Stimulated activated CD8-positive, alpha-beta memory T cell treated with anti-CD3 and anti-CD28 coated beads, Interleukin-7, amount 100 ng/mL, for 24 hours (primary cell): ENCODE results near the gene CCDC127.

ENCODE experiments used
- DNase-seq: peaks from one replicate; pipeline ENCODE4 v3.0.0-alpha.2; 2020; ENCODE audit warnings: low read depth

CCDC127 gene

GRCh38 chr5:157126-157715, 60.7 kb downstream of the CCDC127 start:
- DNase-seq = no peak

- no peak for DNase-seq
Observed at GRCh38 chr5:156411-157072, 61.4 kb downstream of the CCDC127 start.

- DNase-seq = no peak
Observed at GRCh38 chr5:155651-156410, 62.1 kb downstream of the CCDC127 start.

- no peak for DNase-seq
Observed at GRCh38 chr5:154826-155225, 63.1 kb downstream of the CCDC127 start.

GRCh38 chr5:154236-154635, 63.7 kb downstream of the CCDC127 start:
- no peak for DNase-seq

GRCh38 chr5:153256-153655, 64.7 kb downstream of the CCDC127 start:
- no peak for DNase-seq

- DNase-seq = no peak
Observed at GRCh38 chr5:152077-152476, 65.9 kb downstream of the CCDC127 start.

- DNase-seq = no peak
Observed at GRCh38 chr5:150746-151145, 67.2 kb downstream of the CCDC127 start.

GRCh38 chr5:149745-150485, 68.0 kb downstream of the CCDC127 start:
- DNase-seq = no peak

- no peak for DNase-seq
Observed at GRCh38 chr5:147751-148150, 70.2 kb downstream of the CCDC127 start.
